Colonic mucosa (tissue), 4 donors: ENCODE results near the gene DSCAML1. TPM values are rescaled to one million over a fixed set of nuclear protein-coding genes. Genes with fewer than 3 reads are reported as not detected.

ENCODE experiments used
- DNase-seq: peaks from one replicate; pipeline ENCODE4 v3.0.0-alpha.2; 2020
- H3K27ac ChIP-seq: fragments of 200-600 bp; one replicate; pipeline ENCODE4 v1.8.0; 2021
- H3K27me3 ChIP-seq: fragments of 200-600 bp; one replicate; pipeline ENCODE4 v1.8.0; 2021
- H3K36me3 ChIP-seq: fragments of 200-600 bp; one replicate; pipeline ENCODE4 v1.8.0; 2021
- H3K4me1 ChIP-seq: fragments of 200-600 bp; one replicate; pipeline ENCODE4 v1.8.0; 2021; ENCODE audit warnings: mild to moderate bottlenecking
- H3K4me3 ChIP-seq: fragments of 200-600 bp; one replicate; pipeline ENCODE4 v1.8.0; 2021
- H3K9ac ChIP-seq, 2 donors: one replicate each; pipeline ENCODE4 v1.7.0; 2013; ENCODE audit warnings: control low read depth in 2 of 2, low read depth in 2 of 2, low read length in 2 of 2
- H3K9me3 ChIP-seq: fragments of 200-600 bp; one replicate; pipeline ENCODE4 v1.8.0; 2021
- intact Hi-C: fragments of 100-400 bp; cut with DNase I; formaldehyde crosslinking; loops from one replicate; pipeline ENCODE4 v1.14.1; 2022
- total RNA-seq, 2 donors: library from RNA; stranded (reverse); fragmentation: NEBNext Ultra II Directional in 1 of 2; extraction: Animal tissue kit (Norgen Biotek cat#: 25700) in 1 of 2; gene quantifications; one replicate each; pipeline ENCODE4 v1.2.1, GENCODE V29; 2021
- TF ChIP-seq, protein P1 (sequence below): fragments of 200-600 bp; IDR thresholded peaks from one replicate; pipeline ENCODE4 v1.8.0; 2022; ENCODE audit warnings: antibody characterized with exemption, mild to moderate bottlenecking
- donor health status: healthy.
- donor health status: DM: no; HTN: no; CAD: no.
- donor health status: DM: no; HTN: no; CAD: no.

Gene DSCAML1
- total RNA-seq, 2 donors from 2014 or later, result 1.2 to 4.3 TPM

DNA sequence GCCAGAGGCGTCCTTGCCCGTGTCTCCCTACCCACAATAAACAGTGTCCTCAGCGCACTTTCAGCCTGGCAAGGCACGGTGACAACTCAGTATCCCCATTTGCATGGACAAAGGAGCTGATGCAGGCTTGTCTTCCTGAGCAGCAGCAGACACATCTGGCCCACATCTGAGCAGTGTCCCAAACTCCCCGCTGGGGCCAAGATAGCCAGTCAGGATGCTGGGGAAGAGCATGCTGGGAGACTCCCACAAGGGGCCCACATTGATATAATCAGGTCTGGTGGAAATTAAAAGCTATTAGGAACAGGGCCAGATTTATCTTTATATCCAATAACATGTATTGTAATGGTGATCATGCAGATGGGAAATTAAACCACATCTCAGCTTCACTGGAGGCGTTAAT is 24.7 kb downstream of the DSCAML1 start:
- Histone ChIP-seq H3K36me3 (no peaks in the 10 kb centered on the region), H3K4me1 (no peaks in the 10 kb centered on the region), H3K4me3 (no peak overlapping the region), H3K9me3 (no peaks in the 10 kb centered on the region), H3K27ac (no peak overlapping the region), H3K9ac (no peak overlapping the region), H3K27me3 (no peaks in the 10 kb centered on the region)
- no peak for DNase-seq
- intact Hi-C loops, result no loop called here
- TF ChIP-seq, protein P1, sequence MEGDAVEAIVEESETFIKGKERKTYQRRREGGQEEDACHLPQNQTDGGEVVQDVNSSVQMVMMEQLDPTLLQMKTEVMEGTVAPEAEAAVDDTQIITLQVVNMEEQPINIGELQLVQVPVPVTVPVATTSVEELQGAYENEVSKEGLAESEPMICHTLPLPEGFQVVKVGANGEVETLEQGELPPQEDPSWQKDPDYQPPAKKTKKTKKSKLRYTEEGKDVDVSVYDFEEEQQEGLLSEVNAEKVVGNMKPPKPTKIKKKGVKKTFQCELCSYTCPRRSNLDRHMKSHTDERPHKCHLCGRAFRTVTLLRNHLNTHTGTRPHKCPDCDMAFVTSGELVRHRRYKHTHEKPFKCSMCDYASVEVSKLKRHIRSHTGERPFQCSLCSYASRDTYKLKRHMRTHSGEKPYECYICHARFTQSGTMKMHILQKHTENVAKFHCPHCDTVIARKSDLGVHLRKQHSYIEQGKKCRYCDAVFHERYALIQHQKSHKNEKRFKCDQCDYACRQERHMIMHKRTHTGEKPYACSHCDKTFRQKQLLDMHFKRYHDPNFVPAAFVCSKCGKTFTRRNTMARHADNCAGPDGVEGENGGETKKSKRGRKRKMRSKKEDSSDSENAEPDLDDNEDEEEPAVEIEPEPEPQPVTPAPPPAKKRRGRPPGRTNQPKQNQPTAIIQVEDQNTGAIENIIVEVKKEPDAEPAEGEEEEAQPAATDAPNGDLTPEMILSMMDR, result no peak

DNA sequence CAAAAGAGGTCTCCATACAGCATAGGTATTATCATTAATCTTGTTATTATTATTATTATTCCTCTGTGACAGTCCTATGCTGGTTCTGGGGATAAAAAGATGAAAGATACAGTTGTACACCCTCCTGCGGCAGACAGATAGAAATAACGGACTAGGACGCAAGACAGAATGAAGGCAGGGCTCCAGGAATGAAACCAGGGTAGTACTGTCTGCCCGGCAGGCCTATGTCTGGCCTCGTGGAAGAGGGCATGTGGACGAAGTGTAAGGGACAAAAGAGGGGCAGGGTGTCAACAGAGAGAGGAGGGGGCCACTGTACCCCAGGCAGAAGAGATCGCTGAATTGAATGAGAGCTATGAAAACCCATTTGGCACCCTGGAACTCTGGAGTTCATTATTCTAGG is 25.2 kb downstream of the DSCAML1 start:
- Histone ChIP-seq H3K4me1 (no peaks in the 10 kb centered on the region), H3K9me3 (no peaks in the 10 kb centered on the region), H3K27ac (no peak overlapping the region), H3K27me3 (no peaks in the 10 kb centered on the region), H3K36me3 (no peaks in the 10 kb centered on the region), H3K9ac (no peak overlapping the region), H3K4me3 (no peak overlapping the region)
- DNase-seq, result no peak
- TF ChIP-seq, protein P1, result no peak
- intact Hi-C loops, result no loop called here

DNA sequence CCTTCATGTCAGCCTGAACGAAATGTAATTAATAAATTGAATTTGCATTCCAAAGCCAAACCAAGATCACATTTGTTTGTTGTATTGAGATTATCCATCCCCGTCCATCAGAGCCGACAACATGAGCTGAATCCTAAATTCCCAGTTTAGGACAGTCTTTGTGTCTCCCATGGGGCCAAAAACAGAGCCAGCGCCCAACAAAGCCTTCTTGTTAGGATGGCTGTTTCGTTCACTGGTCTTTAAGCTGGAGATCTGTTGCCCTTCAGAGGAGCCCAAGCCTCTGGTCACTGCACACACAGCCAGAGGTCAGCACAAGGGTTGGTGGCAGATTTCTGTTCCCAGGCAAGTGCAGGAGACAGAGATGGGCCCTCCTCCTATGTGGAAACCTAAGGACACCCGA is 25.8 kb downstream of the DSCAML1 start:
- intact Hi-C loops, result no loop called here

DNA sequence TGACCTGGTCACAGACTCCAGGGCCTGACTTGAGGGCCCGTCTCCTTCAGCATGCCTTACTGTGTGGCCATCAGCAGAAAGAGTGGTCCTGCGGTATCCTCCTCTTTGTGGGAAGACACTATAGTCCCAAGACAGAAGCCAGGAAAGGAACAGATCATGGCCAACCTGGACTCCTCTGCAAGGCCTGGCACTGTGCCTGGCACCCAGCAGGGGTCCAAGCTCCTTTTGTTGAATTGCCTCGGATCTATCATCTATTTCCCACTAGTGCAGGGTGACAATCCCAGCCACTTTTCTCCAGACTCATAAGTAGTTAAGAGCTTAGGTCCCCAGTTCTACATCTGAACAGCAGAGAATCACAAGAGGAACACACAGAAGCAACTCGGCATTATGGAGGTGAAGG is 27.0 kb downstream of the DSCAML1 start:
- intact Hi-C loops, result no loop called here

More for the DNA sequence above, 25.8 kb downstream of the DSCAML1 start:
- Histone ChIP-seq H3K9me3 (no peaks in the 10 kb centered on the region), H3K4me1 (no peaks in the 10 kb centered on the region), H3K27ac (no peak overlapping the region), H3K36me3 (no peaks in the 10 kb centered on the region), H3K9ac (no peak overlapping the region), H3K4me3 (no peak overlapping the region), H3K27me3 (no peaks in the 10 kb centered on the region)
- DNase-seq, result no peak
- TF ChIP-seq, protein P1, result no peak

DNA sequence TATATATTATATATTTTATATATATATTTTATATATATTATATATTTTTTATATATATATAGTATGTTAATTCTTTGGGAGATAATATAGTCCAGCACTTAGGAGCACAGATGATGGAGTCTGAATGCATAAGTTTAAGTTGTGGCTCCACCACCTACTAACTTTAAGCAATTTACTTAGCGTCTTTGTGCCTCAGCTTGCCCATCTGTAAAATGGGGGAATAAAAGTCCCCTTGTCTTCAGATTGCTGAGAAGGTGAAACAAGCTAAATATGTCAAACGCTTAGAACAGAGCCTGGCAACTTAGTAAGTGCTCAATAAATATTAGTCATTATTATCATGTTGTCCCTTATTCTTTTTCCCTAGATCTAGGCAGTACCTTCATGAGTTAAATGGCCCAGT is 27.5 kb downstream of the DSCAML1 start:
- H3K4me3 ChIP-seq, result no peak overlapping the region
- no peaks in the 10 kb centered on the region for H3K27me3 ChIP-seq
- intact Hi-C loops, result no loop called here
- no peaks in the 10 kb centered on the region for H3K36me3 ChIP-seq
- no peak for DNase-seq
- no peaks in the 10 kb centered on the region for H3K9me3 ChIP-seq
- no peak overlapping the region for H3K27ac ChIP-seq
- H3K4me1 ChIP-seq, result no peaks in the 10 kb centered on the region
- TF ChIP-seq, protein P1, result no peak
- no peak overlapping the region for H3K9ac ChIP-seq

More for the DNA sequence above, 27.0 kb downstream of the DSCAML1 start:
- H3K36me3 ChIP-seq, result no peaks in the 10 kb centered on the region
- no peaks in the 10 kb centered on the region for H3K4me1 ChIP-seq
- DNase-seq, result no peak
- TF ChIP-seq, protein P1, result no peak
- H3K27ac ChIP-seq, result no peak overlapping the region
- H3K4me3 ChIP-seq, result no peak overlapping the region
- H3K9ac ChIP-seq, result no peak overlapping the region
- no peaks in the 10 kb centered on the region for H3K27me3 ChIP-seq
- no peaks in the 10 kb centered on the region for H3K9me3 ChIP-seq

DNA sequence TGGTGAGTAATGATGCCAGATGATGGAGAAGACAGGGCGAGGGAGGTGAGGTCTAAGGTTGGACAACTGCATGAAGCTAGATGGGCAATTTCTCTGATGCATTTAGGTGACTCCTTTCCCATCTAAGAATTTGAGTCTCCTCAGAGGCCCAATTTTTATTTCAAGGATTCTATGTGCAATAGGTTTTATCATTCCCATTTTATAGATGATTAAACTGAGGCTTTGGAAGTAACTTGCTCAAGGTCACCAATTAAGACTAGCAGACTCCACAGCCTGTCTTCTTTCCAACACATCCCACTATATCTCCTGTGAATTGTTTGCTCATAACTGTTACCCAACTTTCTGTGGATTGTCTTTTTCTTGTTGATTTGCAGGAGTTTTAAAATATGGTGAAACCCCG is 28.5 kb downstream of the DSCAML1 start:
- Histone ChIP-seq H3K4me3 (no peak overlapping the region), H3K27me3 (no peaks in the 10 kb centered on the region), H3K9me3 (no peaks in the 10 kb centered on the region), H3K9ac (no peak overlapping the region), H3K4me1 (no peaks in the 10 kb centered on the region), H3K27ac (no peak overlapping the region), H3K36me3 (no peaks in the 10 kb centered on the region)
- intact Hi-C loops, result no loop called here
- no peak for DNase-seq
- TF ChIP-seq, protein P1, result no peak
